NCI-H187 treated with DMSO at 0.1 percent for 48 hours (cell line): ENCODE results near the gene PAX8.

ENCODE experiments used
- DNase-seq: peaks from one replicate; lab custom pipeline; 2025; lab: John Stamatoyannopoulos, UW

The PAX8 gene

GRCh38 chr2:113182471-113183260 is 96.1 kb downstream of the PAX8 start:
- no peak for DNase-seq

GRCh38 chr2:113181258-113182051 is 97.3 kb downstream of the PAX8 start:
- DNase-seq, result no peak

GRCh38 chr2:113180131-113180946 is 98.4 kb downstream of the PAX8 start:
- no peak for DNase-seq

DNA sequence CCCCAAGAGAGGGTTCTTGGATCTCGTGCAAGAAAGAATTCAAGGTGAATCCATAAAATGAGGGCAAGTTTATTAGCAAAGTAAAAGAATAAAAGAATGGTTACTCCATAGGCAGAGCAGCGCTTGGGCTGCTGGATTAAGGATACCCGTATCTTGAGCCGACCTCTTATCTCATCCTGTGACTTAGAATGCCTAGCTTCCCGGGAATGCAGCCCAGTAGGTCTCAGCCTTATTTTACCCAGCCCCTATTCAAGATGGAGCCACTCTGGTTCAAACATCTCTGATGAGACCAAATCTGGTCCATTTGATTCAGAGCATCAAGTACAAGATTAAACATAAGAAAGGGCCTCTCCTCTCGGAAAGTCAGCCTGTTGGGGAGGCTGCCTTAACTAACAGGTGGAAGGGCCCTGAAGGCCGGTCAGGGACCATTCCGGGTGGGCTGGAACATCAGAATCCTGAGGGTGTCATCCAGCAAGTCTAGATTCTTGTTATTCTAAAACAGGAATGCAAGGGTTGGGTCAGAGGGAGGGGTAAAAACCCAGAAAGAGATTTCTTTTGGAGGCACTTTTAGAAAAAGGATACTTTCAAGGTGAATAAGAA is 99.2 kb downstream of the PAX8 start:
- no peak for DNase-seq

DNA sequence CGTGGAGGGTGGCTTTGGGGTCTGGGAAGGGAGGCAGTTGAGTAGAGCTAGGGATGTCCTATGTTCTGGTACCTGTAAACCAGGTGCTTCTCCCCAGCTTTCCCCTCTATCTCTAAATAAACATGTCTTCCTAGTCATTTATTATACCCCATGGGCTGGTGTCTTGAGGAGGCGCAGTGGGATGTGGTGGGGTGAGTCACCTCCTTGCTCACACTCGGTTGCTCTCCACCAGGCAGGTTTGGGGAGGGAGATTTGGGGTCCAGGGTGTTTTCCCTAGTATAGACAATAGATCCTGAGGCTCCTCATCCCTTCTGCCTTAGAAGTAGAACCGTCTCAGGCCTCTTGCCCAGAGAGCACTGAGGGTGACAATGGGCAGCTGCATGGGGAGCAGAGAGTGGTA is 99.8 kb downstream of the PAX8 start:
- DNase-seq, result no peak

DNA sequence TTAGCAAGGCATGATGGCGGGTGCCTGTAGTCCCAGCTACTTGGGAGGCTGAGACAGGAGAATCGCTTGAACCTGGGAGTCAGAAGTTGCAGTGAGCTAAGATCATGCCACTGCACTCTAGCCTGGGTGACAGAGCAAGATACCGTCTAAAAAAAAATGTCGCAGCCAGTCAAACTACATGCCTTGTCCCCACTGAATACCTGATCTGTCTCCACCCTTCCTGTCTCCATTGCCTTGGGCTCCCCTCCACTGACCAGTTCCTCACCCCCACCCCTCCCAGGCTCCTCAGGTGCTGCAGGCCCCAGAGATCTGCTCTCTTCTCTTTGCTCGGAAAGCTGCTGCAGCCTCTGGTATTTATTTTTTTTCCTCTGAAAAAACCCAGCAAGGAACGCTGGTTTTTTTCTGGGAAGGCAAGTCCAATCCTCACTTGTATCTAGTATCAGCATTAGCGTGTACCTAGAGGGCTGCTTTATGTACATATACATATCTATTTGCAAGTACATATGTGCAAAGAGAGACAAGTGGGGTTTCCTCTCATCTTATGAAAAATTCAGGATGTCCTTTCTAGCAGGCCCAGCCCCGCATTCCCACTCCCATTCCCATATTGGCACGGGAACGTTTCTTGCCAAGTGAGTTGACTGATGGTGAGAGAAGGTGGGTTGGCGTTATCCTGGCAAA is 100.5 kb downstream of the PAX8 start:
- no peak for DNase-seq

GRCh38 chr2:113176696-113177355 is 101.9 kb downstream of the PAX8 start:
- DNase-seq, result no peak

DNA sequence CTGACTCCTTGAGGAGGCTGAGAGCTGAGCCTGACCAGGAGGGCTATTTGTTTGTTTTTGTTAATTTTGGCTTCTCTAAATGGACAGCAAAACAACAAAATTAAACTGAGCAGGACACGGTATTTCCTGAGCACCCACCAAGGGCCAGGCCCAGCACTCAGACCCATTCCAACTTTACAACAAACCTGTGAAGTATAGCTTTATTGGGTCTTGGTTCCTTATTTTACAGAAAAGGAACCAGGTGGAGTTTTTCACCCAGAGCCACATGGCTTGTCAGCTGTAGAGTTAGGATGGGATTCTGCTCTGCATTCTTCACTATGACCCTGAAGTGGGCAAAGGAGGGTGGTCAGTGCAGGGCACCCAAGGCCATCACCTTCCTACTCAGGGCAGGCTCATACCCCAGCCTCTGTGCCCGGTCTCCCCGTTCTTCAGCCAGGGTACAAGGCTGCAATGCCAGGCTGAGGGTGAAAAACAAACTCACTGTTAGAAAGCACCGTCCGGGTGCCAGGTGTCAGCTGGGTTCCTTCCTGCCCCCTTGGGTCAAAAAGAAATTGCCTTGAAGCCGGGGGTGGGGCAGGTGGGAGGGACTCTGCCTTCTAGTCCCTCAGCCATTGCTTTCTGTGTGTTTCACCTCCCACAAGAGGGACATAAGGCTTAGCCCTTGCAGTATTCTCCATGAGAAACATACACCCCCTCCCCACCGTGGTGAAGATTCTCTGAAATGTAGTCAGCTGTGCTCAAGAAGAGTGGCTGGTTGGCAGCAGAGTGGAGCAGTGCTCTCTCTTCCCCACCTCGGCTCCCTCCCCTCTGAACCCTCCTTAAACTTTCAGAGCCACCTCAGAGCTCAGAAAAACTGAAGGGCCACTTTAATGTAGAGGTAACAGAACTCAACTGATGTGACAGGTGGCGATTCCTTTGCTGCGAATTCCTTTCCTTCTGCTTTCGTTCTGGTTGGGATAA is 102.7 kb downstream of the PAX8 start:
- DNase-seq, result no peak

DNA sequence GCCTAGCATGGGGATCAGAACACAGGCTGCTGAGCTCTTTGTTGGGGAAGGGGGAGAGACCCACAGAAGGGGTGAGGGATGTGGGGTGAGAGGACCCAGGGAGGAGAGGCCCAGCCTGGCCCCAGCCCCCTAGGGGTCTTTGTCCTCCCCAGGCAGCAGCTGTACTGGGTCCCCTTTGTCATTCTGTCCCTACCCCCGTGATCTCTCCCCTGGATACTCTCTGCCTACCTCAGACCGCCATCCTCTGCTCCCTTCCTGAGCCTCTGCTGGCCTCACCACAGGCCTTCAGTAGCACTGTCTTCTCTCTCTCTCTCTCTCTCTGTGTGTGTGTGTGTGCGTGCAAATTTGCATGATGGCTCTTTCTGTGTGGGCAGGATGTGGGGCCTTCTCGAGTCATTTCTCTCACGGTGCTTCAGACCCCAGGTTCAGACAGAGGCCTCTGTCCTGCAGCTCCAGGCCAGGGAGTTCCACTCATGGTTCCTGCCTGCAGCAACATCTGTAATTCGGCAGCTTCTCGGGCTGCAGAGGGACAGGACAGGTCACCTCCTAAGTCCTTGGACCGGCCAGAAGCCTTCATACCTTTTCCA is 103.6 kb downstream of the PAX8 start:
- no peak for DNase-seq

GRCh38 chr2:113174376-113174750 is 104.4 kb downstream of the PAX8 start:
- DNase-seq, result no peak

DNA sequence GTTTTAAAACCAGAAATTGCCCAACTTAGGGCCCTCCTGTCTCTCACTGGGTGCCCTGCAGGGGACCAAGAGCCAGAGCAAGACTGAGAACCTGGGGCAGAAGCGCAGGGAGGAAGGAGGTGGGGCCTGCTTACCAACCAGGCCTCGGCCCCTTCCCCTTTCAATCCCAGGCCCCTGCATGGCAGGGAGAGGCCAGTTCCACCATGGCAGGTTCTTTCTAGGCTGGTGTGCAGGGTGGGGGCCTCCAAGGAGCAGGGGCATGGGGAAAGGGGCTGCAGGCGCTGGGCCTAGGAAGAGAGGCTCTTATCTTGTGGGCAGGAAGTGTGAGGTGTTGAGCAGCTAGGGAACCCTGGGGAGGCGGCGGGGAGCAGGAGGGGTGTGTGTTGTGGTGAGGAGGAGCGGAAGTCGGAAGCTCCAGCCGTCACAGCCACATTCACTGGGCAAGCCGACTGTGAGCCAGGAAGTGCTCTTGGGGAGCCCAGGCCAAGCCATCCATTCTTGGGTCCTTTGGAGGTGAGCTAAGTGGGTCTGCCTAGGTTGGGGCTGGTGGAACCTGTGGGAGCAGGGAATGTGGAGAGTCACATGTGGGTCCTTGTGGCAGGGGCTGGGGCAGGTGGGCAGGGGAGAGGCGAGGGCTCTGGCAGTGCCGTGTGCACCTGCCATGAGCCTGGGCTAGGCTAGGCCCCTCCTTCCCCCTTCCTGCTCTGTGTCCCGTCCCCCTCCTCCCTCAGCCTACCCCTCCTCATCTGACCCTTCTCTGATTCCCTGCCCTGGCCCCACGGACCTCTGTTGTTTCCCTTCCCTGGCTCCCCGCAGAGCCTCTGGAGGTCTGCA is 105.0 kb downstream of the PAX8 start, which contains the start of gene PSD4:
PSD4 (plus strand) TSS at position 430 of the 834 bp plus-strand sequence. CDS start 8,486 bp downstream, outside the sequence.
- no peak for DNase-seq

DNA sequence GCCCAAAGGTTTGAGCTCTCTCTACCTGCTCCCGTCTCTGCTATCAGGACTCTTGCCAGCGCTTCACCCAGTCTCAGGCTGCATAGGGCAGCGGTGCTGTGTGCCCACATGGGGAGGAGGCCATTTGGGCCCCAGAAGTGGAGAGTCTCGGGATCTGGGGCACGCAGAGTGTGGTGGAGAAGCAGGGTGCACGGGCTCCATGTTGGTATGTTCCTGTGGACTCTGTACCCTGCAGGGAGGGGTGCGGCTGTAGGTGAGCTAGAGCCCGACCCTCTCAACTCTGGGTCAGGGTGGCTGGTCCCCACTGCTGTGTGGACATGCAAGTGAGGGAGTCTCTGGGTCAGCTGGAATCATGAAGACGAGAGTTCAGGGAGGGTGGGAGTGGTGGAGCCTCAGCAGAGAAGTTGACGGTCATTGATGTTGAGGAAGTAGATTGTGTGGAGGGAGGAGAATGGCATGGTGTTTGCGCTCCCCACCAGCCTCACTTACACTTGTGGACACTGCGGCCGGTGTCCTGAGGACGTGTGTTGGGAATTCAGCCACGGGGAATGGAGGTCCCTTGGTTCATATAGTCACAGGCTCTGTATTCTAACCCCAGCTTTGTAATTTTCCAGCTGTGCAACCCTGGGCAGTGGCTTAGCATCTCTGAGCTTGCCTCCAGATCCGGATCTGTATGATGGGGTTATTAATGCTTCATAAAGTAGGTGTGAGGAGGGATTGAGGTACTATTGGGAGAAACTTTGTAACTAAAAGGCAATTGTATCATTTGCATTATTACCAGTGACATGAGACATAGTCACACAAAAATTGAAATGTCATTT is 105.8 kb downstream of the PAX8 start:
- no peak for DNase-seq

DNA sequence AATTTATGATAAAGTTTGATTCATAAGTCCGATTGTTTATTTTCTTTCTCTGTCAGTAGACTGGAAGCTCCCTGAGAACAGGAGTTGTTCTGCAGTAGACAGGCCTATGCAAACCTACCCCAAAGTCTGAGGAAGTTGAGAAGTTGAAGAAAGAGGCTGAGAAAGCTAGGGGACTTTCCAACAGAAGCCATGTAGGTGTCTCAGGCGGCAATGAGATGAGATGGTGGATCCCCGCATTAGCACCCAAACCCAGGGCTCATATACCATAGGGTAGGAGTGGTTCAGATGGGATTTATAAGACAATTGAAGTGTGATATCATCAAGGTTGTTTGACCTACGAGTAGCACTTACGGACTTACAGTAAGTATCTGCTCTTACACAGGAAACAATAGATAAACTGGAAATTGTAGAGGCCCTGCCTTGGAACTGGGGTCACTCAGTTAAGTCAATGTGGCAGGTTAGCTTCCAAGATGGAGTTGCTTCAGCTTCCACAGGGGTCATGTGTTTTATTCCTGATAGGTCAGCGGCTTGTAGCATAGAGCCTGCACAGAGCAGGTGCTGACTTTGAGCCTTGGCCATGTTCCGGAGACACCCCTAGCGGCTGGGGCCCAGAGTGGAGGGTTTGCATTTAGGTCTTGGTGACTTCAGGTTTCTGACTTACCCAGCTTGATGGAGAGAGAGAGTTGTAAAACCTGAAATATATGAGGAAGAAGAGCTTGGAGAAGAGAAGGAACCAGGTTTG is 107.2 kb downstream of the PAX8 start:
- DNase-seq, result no peak

DNA sequence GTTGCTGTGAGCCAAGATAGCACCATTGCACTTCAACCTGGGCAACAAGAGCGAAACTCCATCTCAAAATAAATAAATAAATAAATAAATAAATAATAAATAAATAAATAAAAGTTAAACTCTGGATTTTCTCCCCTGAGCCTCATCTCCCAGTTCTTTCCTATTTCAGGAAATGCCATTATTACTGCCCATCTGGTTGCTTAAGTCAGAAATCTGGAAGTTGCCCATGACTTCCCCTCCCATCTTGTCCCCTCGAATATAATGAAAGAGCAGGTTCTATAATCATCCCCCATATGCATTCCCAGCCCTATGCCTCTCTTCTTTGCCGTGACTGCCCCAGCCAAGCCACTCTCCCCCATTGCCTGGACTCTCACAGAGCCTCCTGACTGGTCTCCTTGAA is 109.1 kb downstream of the PAX8 start:
- no peak for DNase-seq

- no peak for DNase-seq
These were observed 109.7 kb downstream of the PAX8 start for GRCh38 chr2:113169002-113169530.

DNA sequence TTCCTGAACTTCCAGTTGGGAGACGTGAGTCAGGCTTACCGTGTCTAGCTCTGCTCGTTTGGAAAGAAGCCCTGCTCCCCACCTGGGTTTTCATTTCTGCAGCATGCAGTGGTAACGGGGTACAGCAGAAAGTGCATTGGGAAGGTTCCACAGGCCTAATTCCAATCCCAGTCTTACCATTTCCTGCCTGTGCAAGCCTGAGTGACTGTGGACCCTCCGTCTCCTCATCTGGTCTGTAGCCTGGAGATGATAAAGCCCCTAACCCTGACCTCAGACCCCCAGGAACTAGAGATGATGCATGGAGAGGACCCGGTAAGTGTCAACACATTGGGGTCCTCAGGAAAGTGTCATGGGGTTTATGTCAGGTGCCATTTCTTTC is 110.8 kb downstream of the PAX8 start:
- no peak for DNase-seq
